WTC11 (cell line): ENCODE data around the gene TRIM29. TPM values are rescaled to one million over a fixed set of nuclear protein-coding genes. Genes with fewer than 3 reads are reported as not detected.
A peak's percentile ranks its signal among the peaks of the same experiment; 100 is the strongest.

ENCODE experiments used
- ATAC-seq: fragments of 200-7000 bp; cut with Tn5 transposase; 2 replicates; pipeline ENCODE4 v1.10.0; 2021; ENCODE audit warnings: mild to moderate bottlenecking, moderate library complexity
- CTCF ChIA-PET: fragments of 300-600 bp; sonication (Branson Sonifier 250); formaldehyde crosslinking; loops from one replicate; lab custom pipeline; 2021; ENCODE audit warnings: antibody characterized with exemption; lab: Charles Lee
- POLR2A ChIA-PET: fragments of 350-600 bp; sonication (Branson Sonifier 250); formaldehyde crosslinking; loops from one replicate; lab custom pipeline; 2021; ENCODE audit warnings: antibody characterized with exemption; lab: Charles Lee
- DNase-seq: peaks from one replicate; pipeline ENCODE4 v3.0.0; 2021; ENCODE audit warnings: low spot score
- H3K27ac Mint-ChIP-seq: 2 replicates; pipeline ENCODE4 v1.8.0; 2021; ENCODE audit warnings: mixed read lengths
- H3K27me3 Mint-ChIP-seq: 2 replicates; pipeline ENCODE4 v1.8.0; 2021; ENCODE audit warnings: low read depth, mild to moderate bottlenecking, moderate library complexity, mixed read lengths
- H3K36me3 Mint-ChIP-seq: 2 replicates; pipeline ENCODE4 v1.8.0; 2021; ENCODE audit warnings: mixed read lengths
- H3K4me1 Mint-ChIP-seq: 2 replicates; pipeline ENCODE4 v1.8.0; 2022; ENCODE audit warnings: mixed read lengths
- H3K4me3 Mint-ChIP-seq: 2 replicates; pipeline ENCODE4 v1.8.0; 2021; ENCODE audit warnings: mild to moderate bottlenecking, moderate library complexity, mixed read lengths
- H3K9me3 Mint-ChIP-seq: 2 replicates; pipeline ENCODE4 v1.8.0; 2021; ENCODE audit warnings: mixed read lengths
- ATF1 ChIP-seq: sonication (generic); formaldehyde crosslinking; IDR thresholded peaks from 2 replicates; pipeline ENCODE4 v1.8.1; 2023; ENCODE audit warnings: mild to moderate bottlenecking, moderate library complexity, missing genetic modification reagents
- CBFB ChIP-seq: sonication (generic); formaldehyde crosslinking; IDR thresholded peaks from 2 replicates; pipeline ENCODE4 v1.8.1; 2022; ENCODE audit warnings: mild to moderate bottlenecking, low read depth, missing genetic modification reagents
- GRHL2 ChIP-seq: fragments of 250-450 bp; sonication (Bioruptor Pico); IDR thresholded peaks from 2 replicates; pipeline ENCODE4 v1.8.0; 2022; ENCODE audit warnings: mild to moderate bottlenecking, moderate library complexity; ENCODE audit not compliant: insufficient replicate concordance, severe bottlenecking
- HMGA2 ChIP-seq: fragments of 250-450 bp; sonication (Bioruptor Pico); IDR thresholded peaks from 2 replicates; pipeline ENCODE4 v1.4.0; 2021; ENCODE audit warnings: mild to moderate bottlenecking, moderate library complexity
- KAT7 ChIP-seq: sonication (generic); formaldehyde crosslinking; IDR thresholded peaks from 2 replicates; pipeline ENCODE4 v1.8.1; 2023; ENCODE audit warnings: missing genetic modification reagents, mild to moderate bottlenecking, borderline replicate concordance
- MXD4 ChIP-seq: fragments of 250-450 bp; sonication (Bioruptor Pico); IDR thresholded peaks from 2 replicates; pipeline ENCODE4 v1.8.0; 2021; ENCODE audit warnings: mild to moderate bottlenecking, moderate library complexity, borderline replicate concordance
- NR1H2 ChIP-seq: sonication (generic); formaldehyde crosslinking; IDR thresholded peaks from 2 replicates; pipeline ENCODE4 v1.9.0; 2021; ENCODE audit warnings: mild to moderate bottlenecking, moderate library complexity, missing genetic modification reagents
- NR3C1 ChIP-seq: sonication (generic); formaldehyde crosslinking; conservative IDR thresholded peaks from 2 replicates; pipeline ENCODE4 v1.8.1; 2023; ENCODE audit warnings: low read depth, mild to moderate bottlenecking, missing genetic modification reagents
- SMAD4 ChIP-seq: sonication (generic); formaldehyde crosslinking; IDR thresholded peaks from 2 replicates; pipeline ENCODE4 v1.8.0; 2022; ENCODE audit warnings: mild to moderate bottlenecking, missing genetic modification reagents
- ZNF138 ChIP-seq: sonication (generic); formaldehyde crosslinking; conservative IDR thresholded peaks from 2 replicates; pipeline ENCODE4 v1.8.1; 2022; ENCODE audit warnings: mild to moderate bottlenecking, moderate library complexity, missing genetic modification reagents
- ZNF232 ChIP-seq: sonication (generic); formaldehyde crosslinking; IDR thresholded peaks from 2 replicates; pipeline ENCODE4 v1.8.0; 2022; ENCODE audit warnings: mild to moderate bottlenecking, missing genetic modification reagents
- ZNF423 ChIP-seq: fragments of 250-450 bp; sonication (Bioruptor Pico); IDR thresholded peaks from 2 replicates; pipeline ENCODE4 v2.1.2; 2022; ENCODE audit warnings: mild to moderate bottlenecking, moderate library complexity
- total RNA-seq: library from RNA; stranded (reverse); gene quantifications from 3 replicates; pipeline ENCODE4 v1.2.3, GENCODE V29; 2021
- TF ChIP-seq, protein P1 (sequence below): fragments of 250-450 bp; sonication (Bioruptor Pico); IDR thresholded peaks from 2 replicates; pipeline ENCODE4 v1.8.0; 2021; ENCODE audit warnings: mild to moderate bottlenecking
- TF ChIP-seq, protein P2 (sequence below): fragments of 250-450 bp; sonication (Bioruptor Pico); IDR thresholded peaks from 2 replicates; pipeline ENCODE4 v1.9.0; 2021; ENCODE audit warnings: mild to moderate bottlenecking, borderline replicate concordance
- TF ChIP-seq, protein P3 (sequence below): sonication (generic); formaldehyde crosslinking; IDR thresholded peaks from 2 replicates; pipeline ENCODE4 v1.8.1; 2023; ENCODE audit warnings: mild to moderate bottlenecking, missing genetic modification reagents, borderline replicate concordance
- TF ChIP-seq, protein P4 (sequence below): sonication (generic); formaldehyde crosslinking; IDR thresholded peaks from 2 replicates; pipeline ENCODE4 v1.8.0; 2023; ENCODE audit warnings: missing genetic modification reagents, mild to moderate bottlenecking, borderline replicate concordance
- TF ChIP-seq, protein P5 (sequence below): fragments of 250-450 bp; sonication (Bioruptor Pico); IDR thresholded peaks from 2 replicates; pipeline ENCODE4 v1.9.0; 2021; ENCODE audit warnings: mild to moderate bottlenecking
- TF ChIP-seq, protein P6 (sequence below): sonication (generic); formaldehyde crosslinking; conservative IDR thresholded peaks from 2 replicates; pipeline ENCODE4 v1.8.1; 2022; ENCODE audit warnings: mild to moderate bottlenecking, missing genetic modification reagents
- TF ChIP-seq, protein P7 (sequence below): sonication (generic); formaldehyde crosslinking; IDR thresholded peaks from 2 replicates; pipeline ENCODE4 v1.8.0; 2022; ENCODE audit warnings: mild to moderate bottlenecking, missing genetic modification reagents

Gene TRIM29
- total RNA-seq, 1 experiment from 2014 or later: 0.11 TPM

DNA sequence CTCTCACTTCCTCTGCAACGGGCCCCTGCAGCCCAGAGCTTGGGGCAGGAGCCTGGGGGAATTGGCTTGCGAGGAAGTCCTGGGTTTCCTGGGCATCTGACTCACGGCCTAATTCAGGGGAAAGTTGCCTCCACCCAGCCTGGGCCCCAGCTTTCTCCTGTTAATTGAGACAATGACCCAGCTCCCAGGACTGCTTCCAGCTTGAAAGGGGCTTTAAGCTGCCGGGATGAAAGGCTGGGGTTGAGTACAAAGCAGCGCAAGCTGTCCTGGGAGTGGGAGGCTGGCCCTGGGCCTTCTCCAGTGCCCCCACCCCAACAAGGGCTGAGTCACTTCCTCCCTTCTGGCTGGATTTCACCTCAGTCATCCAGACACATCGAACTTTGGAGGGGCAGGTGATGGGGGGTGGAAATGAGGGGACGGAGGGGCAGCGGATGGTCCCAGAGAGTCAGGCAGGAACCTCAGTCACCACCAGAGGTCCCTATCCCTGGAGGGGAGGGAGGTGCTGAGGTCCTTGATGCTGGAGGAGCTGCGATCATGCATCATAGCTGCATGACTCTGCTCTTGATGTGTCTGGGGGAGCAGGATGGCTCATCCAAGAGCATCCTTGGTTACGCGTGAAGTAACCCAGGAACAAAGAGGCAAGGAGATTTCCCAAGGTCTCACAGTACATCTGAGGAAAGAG lies 42.8 kb upstream of the TRIM29 start:
- Mint-ChIP-seq H3K27me3 (peaks cover 77% of the 10 kb centered on the region), H3K4me3 (no peak overlapping the region), H3K27ac (no peak overlapping the region), H3K36me3 (no peaks in the 10 kb centered on the region), H3K9me3 (no peaks in the 10 kb centered on the region), H3K4me1 (peaks cover 13% of the 10 kb centered on the region)
- DNase-seq (no peak), ATAC-seq (peak; percentile 63)
- ChIA-PET CTCF (interaction anchor here (0.6 to 5.7 kb wide), 20 partner anchors 10 to 451 kb away, joined by 3 to 109 read pairs (median 8); partner anchors contain the start of genes NECTIN1, OAF and POU2F3), POLR2A (interaction anchor here (0.7 to 1.9 kb wide), 2 partner anchors 32 to 137 kb away, joined by 3 to 4 read pairs; no protein-coding TSS in a partner anchor)
- TF ChIP-seq, protein P1, sequence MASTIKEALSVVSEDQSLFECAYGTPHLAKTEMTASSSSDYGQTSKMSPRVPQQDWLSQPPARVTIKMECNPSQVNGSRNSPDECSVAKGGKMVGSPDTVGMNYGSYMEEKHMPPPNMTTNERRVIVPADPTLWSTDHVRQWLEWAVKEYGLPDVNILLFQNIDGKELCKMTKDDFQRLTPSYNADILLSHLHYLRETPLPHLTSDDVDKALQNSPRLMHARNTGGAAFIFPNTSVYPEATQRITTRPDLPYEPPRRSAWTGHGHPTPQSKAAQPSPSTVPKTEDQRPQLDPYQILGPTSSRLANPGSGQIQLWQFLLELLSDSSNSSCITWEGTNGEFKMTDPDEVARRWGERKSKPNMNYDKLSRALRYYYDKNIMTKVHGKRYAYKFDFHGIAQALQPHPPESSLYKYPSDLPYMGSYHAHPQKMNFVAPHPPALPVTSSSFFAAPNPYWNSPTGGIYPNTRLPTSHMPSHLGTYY (CRISPR knock-in tag): no peak
- no peak for TF ChIP-seq HMGA2
- TF ChIP-seq NR3C1: no peak
- no peak for TF ChIP-seq CBFB (CRISPR knock-in tag)
- TF ChIP-seq ZNF423 (CRISPR knock-in tag): no peak
- no peak for TF ChIP-seq SMAD4 (CRISPR knock-in tag)
- TF ChIP-seq, protein P2, sequence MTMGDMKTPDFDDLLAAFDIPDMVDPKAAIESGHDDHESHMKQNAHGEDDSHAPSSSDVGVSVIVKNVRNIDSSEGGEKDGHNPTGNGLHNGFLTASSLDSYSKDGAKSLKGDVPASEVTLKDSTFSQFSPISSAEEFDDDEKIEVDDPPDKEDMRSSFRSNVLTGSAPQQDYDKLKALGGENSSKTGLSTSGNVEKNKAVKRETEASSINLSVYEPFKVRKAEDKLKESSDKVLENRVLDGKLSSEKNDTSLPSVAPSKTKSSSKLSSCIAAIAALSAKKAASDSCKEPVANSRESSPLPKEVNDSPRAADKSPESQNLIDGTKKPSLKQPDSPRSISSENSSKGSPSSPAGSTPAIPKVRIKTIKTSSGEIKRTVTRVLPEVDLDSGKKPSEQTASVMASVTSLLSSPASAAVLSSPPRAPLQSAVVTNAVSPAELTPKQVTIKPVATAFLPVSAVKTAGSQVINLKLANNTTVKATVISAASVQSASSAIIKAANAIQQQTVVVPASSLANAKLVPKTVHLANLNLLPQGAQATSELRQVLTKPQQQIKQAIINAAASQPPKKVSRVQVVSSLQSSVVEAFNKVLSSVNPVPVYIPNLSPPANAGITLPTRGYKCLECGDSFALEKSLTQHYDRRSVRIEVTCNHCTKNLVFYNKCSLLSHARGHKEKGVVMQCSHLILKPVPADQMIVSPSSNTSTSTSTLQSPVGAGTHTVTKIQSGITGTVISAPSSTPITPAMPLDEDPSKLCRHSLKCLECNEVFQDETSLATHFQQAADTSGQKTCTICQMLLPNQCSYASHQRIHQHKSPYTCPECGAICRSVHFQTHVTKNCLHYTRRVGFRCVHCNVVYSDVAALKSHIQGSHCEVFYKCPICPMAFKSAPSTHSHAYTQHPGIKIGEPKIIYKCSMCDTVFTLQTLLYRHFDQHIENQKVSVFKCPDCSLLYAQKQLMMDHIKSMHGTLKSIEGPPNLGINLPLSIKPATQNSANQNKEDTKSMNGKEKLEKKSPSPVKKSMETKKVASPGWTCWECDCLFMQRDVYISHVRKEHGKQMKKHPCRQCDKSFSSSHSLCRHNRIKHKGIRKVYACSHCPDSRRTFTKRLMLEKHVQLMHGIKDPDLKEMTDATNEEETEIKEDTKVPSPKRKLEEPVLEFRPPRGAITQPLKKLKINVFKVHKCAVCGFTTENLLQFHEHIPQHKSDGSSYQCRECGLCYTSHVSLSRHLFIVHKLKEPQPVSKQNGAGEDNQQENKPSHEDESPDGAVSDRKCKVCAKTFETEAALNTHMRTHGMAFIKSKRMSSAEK (CRISPR knock-in tag): no peak
- TF ChIP-seq, protein P3, sequence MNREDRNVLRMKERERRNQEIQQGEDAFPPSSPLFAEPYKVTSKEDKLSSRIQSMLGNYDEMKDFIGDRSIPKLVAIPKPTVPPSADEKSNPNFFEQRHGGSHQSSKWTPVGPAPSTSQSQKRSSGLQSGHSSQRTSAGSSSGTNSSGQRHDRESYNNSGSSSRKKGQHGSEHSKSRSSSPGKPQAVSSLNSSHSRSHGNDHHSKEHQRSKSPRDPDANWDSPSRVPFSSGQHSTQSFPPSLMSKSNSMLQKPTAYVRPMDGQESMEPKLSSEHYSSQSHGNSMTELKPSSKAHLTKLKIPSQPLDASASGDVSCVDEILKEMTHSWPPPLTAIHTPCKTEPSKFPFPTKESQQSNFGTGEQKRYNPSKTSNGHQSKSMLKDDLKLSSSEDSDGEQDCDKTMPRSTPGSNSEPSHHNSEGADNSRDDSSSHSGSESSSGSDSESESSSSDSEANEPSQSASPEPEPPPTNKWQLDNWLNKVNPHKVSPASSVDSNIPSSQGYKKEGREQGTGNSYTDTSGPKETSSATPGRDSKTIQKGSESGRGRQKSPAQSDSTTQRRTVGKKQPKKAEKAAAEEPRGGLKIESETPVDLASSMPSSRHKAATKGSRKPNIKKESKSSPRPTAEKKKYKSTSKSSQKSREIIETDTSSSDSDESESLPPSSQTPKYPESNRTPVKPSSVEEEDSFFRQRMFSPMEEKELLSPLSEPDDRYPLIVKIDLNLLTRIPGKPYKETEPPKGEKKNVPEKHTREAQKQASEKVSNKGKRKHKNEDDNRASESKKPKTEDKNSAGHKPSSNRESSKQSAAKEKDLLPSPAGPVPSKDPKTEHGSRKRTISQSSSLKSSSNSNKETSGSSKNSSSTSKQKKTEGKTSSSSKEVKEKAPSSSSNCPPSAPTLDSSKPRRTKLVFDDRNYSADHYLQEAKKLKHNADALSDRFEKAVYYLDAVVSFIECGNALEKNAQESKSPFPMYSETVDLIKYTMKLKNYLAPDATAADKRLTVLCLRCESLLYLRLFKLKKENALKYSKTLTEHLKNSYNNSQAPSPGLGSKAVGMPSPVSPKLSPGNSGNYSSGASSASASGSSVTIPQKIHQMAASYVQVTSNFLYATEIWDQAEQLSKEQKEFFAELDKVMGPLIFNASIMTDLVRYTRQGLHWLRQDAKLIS (CRISPR knock-in tag): no peak
- TF ChIP-seq, protein P4, sequence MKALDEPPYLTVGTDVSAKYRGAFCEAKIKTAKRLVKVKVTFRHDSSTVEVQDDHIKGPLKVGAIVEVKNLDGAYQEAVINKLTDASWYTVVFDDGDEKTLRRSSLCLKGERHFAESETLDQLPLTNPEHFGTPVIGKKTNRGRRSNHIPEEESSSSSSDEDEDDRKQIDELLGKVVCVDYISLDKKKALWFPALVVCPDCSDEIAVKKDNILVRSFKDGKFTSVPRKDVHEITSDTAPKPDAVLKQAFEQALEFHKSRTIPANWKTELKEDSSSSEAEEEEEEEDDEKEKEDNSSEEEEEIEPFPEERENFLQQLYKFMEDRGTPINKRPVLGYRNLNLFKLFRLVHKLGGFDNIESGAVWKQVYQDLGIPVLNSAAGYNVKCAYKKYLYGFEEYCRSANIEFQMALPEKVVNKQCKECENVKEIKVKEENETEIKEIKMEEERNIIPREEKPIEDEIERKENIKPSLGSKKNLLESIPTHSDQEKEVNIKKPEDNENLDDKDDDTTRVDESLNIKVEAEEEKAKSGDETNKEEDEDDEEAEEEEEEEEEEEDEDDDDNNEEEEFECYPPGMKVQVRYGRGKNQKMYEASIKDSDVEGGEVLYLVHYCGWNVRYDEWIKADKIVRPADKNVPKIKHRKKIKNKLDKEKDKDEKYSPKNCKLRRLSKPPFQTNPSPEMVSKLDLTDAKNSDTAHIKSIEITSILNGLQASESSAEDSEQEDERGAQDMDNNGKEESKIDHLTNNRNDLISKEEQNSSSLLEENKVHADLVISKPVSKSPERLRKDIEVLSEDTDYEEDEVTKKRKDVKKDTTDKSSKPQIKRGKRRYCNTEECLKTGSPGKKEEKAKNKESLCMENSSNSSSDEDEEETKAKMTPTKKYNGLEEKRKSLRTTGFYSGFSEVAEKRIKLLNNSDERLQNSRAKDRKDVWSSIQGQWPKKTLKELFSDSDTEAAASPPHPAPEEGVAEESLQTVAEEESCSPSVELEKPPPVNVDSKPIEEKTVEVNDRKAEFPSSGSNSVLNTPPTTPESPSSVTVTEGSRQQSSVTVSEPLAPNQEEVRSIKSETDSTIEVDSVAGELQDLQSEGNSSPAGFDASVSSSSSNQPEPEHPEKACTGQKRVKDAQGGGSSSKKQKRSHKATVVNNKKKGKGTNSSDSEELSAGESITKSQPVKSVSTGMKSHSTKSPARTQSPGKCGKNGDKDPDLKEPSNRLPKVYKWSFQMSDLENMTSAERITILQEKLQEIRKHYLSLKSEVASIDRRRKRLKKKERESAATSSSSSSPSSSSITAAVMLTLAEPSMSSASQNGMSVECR (CRISPR knock-in tag): no peak
- no peak for TF ChIP-seq ZNF232 (CRISPR knock-in tag)
- no peak for TF ChIP-seq NR1H2 (CRISPR knock-in tag)
- TF ChIP-seq ZNF138: no peak
- TF ChIP-seq, protein P5, sequence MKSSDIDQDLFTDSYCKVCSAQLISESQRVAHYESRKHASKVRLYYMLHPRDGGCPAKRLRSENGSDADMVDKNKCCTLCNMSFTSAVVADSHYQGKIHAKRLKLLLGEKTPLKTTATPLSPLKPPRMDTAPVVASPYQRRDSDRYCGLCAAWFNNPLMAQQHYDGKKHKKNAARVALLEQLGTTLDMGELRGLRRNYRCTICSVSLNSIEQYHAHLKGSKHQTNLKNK (CRISPR knock-in tag): no peak
- no peak for TF ChIP-seq ATF1 (CRISPR knock-in tag)
- TF ChIP-seq, protein P6, sequence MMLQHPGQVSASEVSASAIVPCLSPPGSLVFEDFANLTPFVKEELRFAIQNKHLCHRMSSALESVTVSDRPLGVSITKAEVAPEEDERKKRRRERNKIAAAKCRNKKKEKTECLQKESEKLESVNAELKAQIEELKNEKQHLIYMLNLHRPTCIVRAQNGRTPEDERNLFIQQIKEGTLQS (CRISPR knock-in tag): no peak
- TF ChIP-seq MXD4 (CRISPR knock-in tag): no peak
- TF ChIP-seq GRHL2 (CRISPR knock-in tag): no peak
- TF ChIP-seq, protein P7, sequence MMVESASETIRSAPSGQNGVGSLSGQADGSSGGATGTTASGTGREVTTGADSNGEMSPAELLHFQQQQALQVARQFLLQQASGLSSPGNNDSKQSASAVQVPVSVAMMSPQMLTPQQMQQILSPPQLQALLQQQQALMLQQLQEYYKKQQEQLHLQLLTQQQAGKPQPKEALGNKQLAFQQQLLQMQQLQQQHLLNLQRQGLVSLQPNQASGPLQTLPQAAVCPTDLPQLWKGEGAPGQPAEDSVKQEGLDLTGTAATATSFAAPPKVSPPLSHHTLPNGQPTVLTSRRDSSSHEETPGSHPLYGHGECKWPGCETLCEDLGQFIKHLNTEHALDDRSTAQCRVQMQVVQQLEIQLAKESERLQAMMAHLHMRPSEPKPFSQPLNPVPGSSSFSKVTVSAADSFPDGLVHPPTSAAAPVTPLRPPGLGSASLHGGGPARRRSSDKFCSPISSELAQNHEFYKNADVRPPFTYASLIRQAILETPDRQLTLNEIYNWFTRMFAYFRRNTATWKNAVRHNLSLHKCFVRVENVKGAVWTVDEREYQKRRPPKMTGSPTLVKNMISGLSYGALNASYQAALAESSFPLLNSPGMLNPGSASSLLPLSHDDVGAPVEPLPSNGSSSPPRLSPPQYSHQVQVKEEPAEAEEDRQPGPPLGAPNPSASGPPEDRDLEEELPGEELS (CRISPR knock-in tag): no peak
- TF ChIP-seq KAT7 (CRISPR knock-in tag): no peak
